Liver (tissue), 9 donors: ENCODE measurements around the gene PLB1. TPM values are rescaled to one million over a fixed set of nuclear protein-coding genes. Genes with fewer than 3 reads are reported as not detected.

ENCODE experiments used
- DNase-seq: peaks from one replicate; pipeline ENCODE4 v3.0.0-alpha.2; 2017; ENCODE audit warnings: low spot score
- H3K27ac ChIP-seq, 2 donors: one replicate each; pipeline ENCODE4 v1.7.0; 2013; ENCODE audit warnings: inconsistent platforms in 2 of 2, low read length in 2 of 2, control low read depth in 1 of 2, low read depth in 1 of 2, mild to moderate bottlenecking in 1 of 2
- H3K27me3 ChIP-seq, 4 donors: one replicate each; pipeline versions ENCODE4 v1.6.1 to v1.7.0; 2013; ENCODE audit warnings: low read length in 3 of 4, inconsistent platforms in 1 of 4, mild to moderate bottlenecking in 1 of 4, moderate library complexity in 1 of 4; ENCODE audit not compliant: control insufficient read depth in 4 of 4, insufficient read depth in 4 of 4
- H3K36me3 ChIP-seq, 4 donors: one replicate each; pipeline versions ENCODE4 v1.6.1 to v1.7.0; 2013; ENCODE audit warnings: low read length in 3 of 4, mild to moderate bottlenecking in 3 of 4, low read depth in 1 of 4, moderate library complexity in 1 of 4; ENCODE audit not compliant: control insufficient read depth in 4 of 4, insufficient read depth in 3 of 4
- H3K4me1 ChIP-seq, 4 donors: one replicate each; pipeline versions ENCODE4 v1.6.1 to v1.7.0; 2013; ENCODE audit warnings: low read length in 3 of 4, mild to moderate bottlenecking in 3 of 4, moderate library complexity in 1 of 4; ENCODE audit not compliant: control insufficient read depth in 4 of 4, insufficient read depth in 4 of 4
- H3K4me3 ChIP-seq, 3 donors: one replicate each; pipeline versions ENCODE4 v1.6.1 to v1.7.0; 2013; ENCODE audit warnings: low read length in 3 of 3, control low read depth in 1 of 3, low read depth in 1 of 3, mild to moderate bottlenecking in 1 of 3
- H3K9ac ChIP-seq, 2 donors: one replicate each; pipeline ENCODE4 v1.7.0; 2013; ENCODE audit warnings: low read length in 2 of 2, mild to moderate bottlenecking in 2 of 2, moderate library complexity in 2 of 2, control low read depth in 1 of 2, low read depth in 1 of 2
- H3K9me3 ChIP-seq, 4 donors: one replicate each; pipeline versions ENCODE4 v1.6.1 to v1.7.0; 2013; ENCODE audit warnings: low read length in 3 of 4; ENCODE audit not compliant: control insufficient read depth in 4 of 4
- ATF3 ChIP-seq: IDR thresholded peaks from 2 replicates; pipeline ENCODE4 v1.6.1; 2016; ENCODE audit warnings: antibody characterized with exemption
- EGR1 ChIP-seq, 2 donors: IDR thresholded peaks; 2 replicates each; pipeline ENCODE4 v1.6.1; 2016 to 2018; ENCODE audit warnings: antibody characterized with exemption in 2 of 2, low read depth in 2 of 2
- FOXA2 ChIP-seq: IDR thresholded peaks from 2 replicates; pipeline ENCODE4 v1.6.1; 2016; ENCODE audit warnings: antibody characterized with exemption
- GABPA ChIP-seq, 2 donors: IDR thresholded peaks in 1 of 2; conservative IDR thresholded peaks in 1 of 2; 2 replicates each; pipeline ENCODE4 v1.6.1; 2016; ENCODE audit warnings: antibody characterized with exemption in 2 of 2, mild to moderate bottlenecking in 1 of 2, moderate library complexity in 1 of 2
- HNF4G ChIP-seq: IDR thresholded peaks from 2 replicates; pipeline ENCODE4 v1.6.1; 2016; ENCODE audit warnings: antibody characterized with exemption
- MAX ChIP-seq: IDR thresholded peaks from 2 replicates; pipeline ENCODE4 v1.6.1; 2016; ENCODE audit warnings: antibody characterized with exemption
- RAD21 ChIP-seq, 2 donors: IDR thresholded peaks; 2 replicates each; pipeline ENCODE4 v1.6.1; 2016; ENCODE audit warnings: antibody characterized with exemption in 2 of 2, mild to moderate bottlenecking in 2 of 2
- REST ChIP-seq: IDR thresholded peaks from 2 replicates; pipeline ENCODE4 v1.6.1; 2016; ENCODE audit warnings: antibody characterized with exemption, mild to moderate bottlenecking
- RXRA ChIP-seq, 2 donors: IDR thresholded peaks; 2 replicates each; pipeline ENCODE4 v1.6.1; 2017 to 2018; ENCODE audit warnings: antibody characterized with exemption in 2 of 2, mild to moderate bottlenecking in 1 of 2
- SP1 ChIP-seq: IDR thresholded peaks from 2 replicates; pipeline ENCODE4 v1.6.1; 2018; ENCODE audit warnings: antibody characterized with exemption, mild to moderate bottlenecking
- TAF1 ChIP-seq: conservative IDR thresholded peaks from 2 replicates; pipeline ENCODE4 v1.6.1; 2016; ENCODE audit warnings: antibody characterized with exemption, mild to moderate bottlenecking
- YY1 ChIP-seq: IDR thresholded peaks from 2 replicates; pipeline ENCODE4 v1.6.1; 2016; ENCODE audit warnings: antibody characterized with exemption, mild to moderate bottlenecking
- WGBS: extraction: QIAGEN DNeasy Blood & Tissue Kit; methylation state at CpG from one replicate; pipeline ENCODE4 v1.1.7; 2013; 5-methylcytosine and 5-hydroxymethylcytosine counted together
- polyA plus RNA-seq, 2 donors: library from polyadenylated mRNA; stranded (reverse) in 1 of 2; unstranded in 1 of 2; fragments of 200-250 nt in 1 of 2; fragments of >200 nt in 1 of 2; fragmentation: Nextera tagmentation in 1 of 2; extraction: Ambion mirVana in 1 of 2; gene quantifications; one replicate each; pipeline versions ENCODE4 v1.2.1 to v1.2.3, GENCODE V29; 2013 to 2015
- total RNA-seq, 2 donors: library from RNA; depleted of rRNA; stranded (reverse); fragments of >200 nt; gene quantifications; one replicate each; pipeline ENCODE4 v1.2.3, GENCODE V29; 2014
- TF ChIP-seq, protein P1 (sequence below): fragments of 150-350 bp; IDR thresholded peaks from 2 replicates; pipeline ENCODE4 v1.5.1; 2017; ENCODE audit warnings: improper control_type of control experiment, low read depth, low read length; ENCODE audit not compliant: missing input control
- donor health status: healthy.
- donor health status: healthy.
- donor health status: healthy.
- donor health status: healthy.
- donor health status: healthy.

Gene PLB1
- total and polyA plus RNA-seq, 4 donors: 0.58 to 4.5 (median 1.6) TPM

DNA sequence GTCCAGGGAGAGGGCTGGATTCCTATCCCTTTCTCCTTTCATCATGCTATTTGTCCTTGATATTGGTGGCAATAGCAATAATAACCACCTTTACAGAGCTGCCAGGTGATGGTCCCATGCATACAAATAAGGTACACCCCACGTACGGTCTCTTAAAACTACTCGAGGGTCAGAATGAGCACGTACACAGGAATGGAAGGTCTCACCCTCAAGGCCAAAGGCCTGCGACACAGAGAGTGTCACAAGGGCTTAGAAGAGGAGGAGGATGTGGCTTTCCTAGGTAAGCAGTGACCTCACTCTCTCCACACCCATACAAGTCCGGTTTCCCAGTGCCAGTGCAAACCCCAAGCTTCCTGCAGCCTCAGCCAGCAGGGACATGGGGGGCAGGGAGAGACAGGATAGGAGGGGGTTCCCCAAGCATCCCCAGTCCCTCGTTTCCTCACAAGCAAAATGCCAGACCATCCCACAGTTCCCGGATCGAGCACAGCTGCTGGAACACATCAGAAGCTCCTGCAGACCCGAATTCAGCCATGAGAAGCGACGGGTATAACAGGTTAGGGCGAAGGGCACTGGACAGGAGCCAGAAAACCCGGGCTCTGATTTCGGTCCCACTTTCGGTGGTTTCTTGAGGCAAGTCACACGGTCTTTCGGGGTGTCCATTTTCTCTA, 49.2 kb downstream of the PLB1 start:
- Histone ChIP-seq H3K9me3 (no peaks in the 10 kb centered on the region), H3K9ac (no peak overlapping the region), H3K27ac (no peak overlapping the region), H3K4me1 (peaks cover 0 to 2% (median 0%) of the 10 kb centered on the region in 4 donors), H3K4me3 (no peak overlapping the region), H3K27me3 (no peaks in the 10 kb centered on the region), H3K36me3 (no peaks in the 10 kb centered on the region)
- 51% methylated on average over 18 of the region's 18 CpGs for WGBS
- no peak for DNase-seq
- no peak for TF ChIP-seq YY1

GRCh38 chr2:28545590-28546200, 49.8 kb downstream of the PLB1 start:
- DNase-seq: no peak
- Histone ChIP-seq H3K4me3 (no peak overlapping the region), H3K27ac (no peak overlapping the region), H3K36me3 (no peaks in the 10 kb centered on the region), H3K9ac (no peak overlapping the region), H3K9me3 (no peaks in the 10 kb centered on the region), H3K27me3 (no peaks in the 10 kb centered on the region), H3K4me1 (peaks cover 0 to 2% (median 0%) of the 10 kb centered on the region in 4 donors)
- WGBS: 84% methylated on average over 9 of the region's 9 CpGs
- no peak for TF ChIP-seq YY1
- no peak for TF ChIP-seq TAF1
- no peak for TF ChIP-seq REST
- no peak for TF ChIP-seq SP1
- no peak for TF ChIP-seq ATF3
- no peak for TF ChIP-seq RAD21 (IDR thresholded peaks at IDR 0.05)
- no peak for TF ChIP-seq MAX
- no peak for TF ChIP-seq GABPA (IDR thresholded peaks at IDR 0.05 in 1 of 2, conservative IDR thresholded peaks at IDR 0.05 in 1 of 2)
- TF ChIP-seq RXRA (IDR thresholded peaks at IDR 0.05): no peak
- TF ChIP-seq, protein P1, sequence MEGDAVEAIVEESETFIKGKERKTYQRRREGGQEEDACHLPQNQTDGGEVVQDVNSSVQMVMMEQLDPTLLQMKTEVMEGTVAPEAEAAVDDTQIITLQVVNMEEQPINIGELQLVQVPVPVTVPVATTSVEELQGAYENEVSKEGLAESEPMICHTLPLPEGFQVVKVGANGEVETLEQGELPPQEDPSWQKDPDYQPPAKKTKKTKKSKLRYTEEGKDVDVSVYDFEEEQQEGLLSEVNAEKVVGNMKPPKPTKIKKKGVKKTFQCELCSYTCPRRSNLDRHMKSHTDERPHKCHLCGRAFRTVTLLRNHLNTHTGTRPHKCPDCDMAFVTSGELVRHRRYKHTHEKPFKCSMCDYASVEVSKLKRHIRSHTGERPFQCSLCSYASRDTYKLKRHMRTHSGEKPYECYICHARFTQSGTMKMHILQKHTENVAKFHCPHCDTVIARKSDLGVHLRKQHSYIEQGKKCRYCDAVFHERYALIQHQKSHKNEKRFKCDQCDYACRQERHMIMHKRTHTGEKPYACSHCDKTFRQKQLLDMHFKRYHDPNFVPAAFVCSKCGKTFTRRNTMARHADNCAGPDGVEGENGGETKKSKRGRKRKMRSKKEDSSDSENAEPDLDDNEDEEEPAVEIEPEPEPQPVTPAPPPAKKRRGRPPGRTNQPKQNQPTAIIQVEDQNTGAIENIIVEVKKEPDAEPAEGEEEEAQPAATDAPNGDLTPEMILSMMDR: no peak
- TF ChIP-seq HNF4G: no peak
- TF ChIP-seq FOXA2: no peak
- TF ChIP-seq EGR1 (IDR thresholded peaks at IDR 0.05; ENCODE audit: low read depth in 2 of 2): no peak
